ENCODE data around the gene LGALS9. TPM values are rescaled to one million over a fixed set of nuclear protein-coding genes. Genes with fewer than 3 reads are reported as not detected.

LGALS9 gene
- total RNA-seq, 1 donor from 2014 or later, result 35.1 TPM

- Mint-ChIP-seq H3K36me3 (ENCODE audit: low read depth) (peaks cover 58% of the 10 kb centered on the region), H3K4me3 (ENCODE audit: low read depth) (no peak overlapping the region), H3K27ac (peak overlapping the region; percentile 76), H3K27me3 (ENCODE audit: low read depth) (no peaks in the 10 kb centered on the region), H3K9me3 (no peaks in the 10 kb centered on the region), H3K4me1 (ENCODE audit: low read depth) (peaks cover 23% of the 10 kb centered on the region)
- no peak for DNase-seq (ENCODE audit: low spot score)
- intact Hi-C loops (cut with micrococcal nuclease), result loop anchor here (2.0 kb wide), 1 partner anchor 45 kb away; no protein-coding TSS in a partner anchor
Observed at GRCh38 chr17:27607521-27608091, 23.4 kb upstream of the LGALS9 start.

GRCh38 chr17:27608328-27609230 lies 22.4 kb upstream of the LGALS9 start:
- H3K9me3 Mint-ChIP-seq, result no peaks in the 10 kb centered on the region
- DNase-seq (ENCODE audit: low spot score), result no peak
- intact Hi-C loops (cut with micrococcal nuclease), result loop anchor here (2.0 kb wide), 1 partner anchor 44 kb away; no protein-coding TSS in a partner anchor
- peaks cover 63% of the 10 kb centered on the region for H3K36me3 Mint-ChIP-seq (ENCODE audit: low read depth)
- peaks cover 24% of the 10 kb centered on the region for H3K4me1 Mint-ChIP-seq (ENCODE audit: low read depth)
- H3K27me3 Mint-ChIP-seq (ENCODE audit: low read depth), result no peaks in the 10 kb centered on the region
- no peak overlapping the region for H3K4me3 Mint-ChIP-seq (ENCODE audit: low read depth)
- peak overlapping the region; percentile 76 for H3K27ac Mint-ChIP-seq

GRCh38 chr17:27609611-27610303 lies 21.2 kb upstream of the LGALS9 start:
- Mint-ChIP-seq H3K27ac (no peak overlapping the region), H3K4me3 (ENCODE audit: low read depth) (no peak overlapping the region), H3K9me3 (no peaks in the 10 kb centered on the region), H3K36me3 (ENCODE audit: low read depth) (peaks cover 73% of the 10 kb centered on the region), H3K4me1 (ENCODE audit: low read depth) (peaks cover 24% of the 10 kb centered on the region), H3K27me3 (ENCODE audit: low read depth) (no peaks in the 10 kb centered on the region)
- intact Hi-C loops (cut with micrococcal nuclease), result loop anchor here (2.0 kb wide), 1 partner anchor 43 kb away; no protein-coding TSS in a partner anchor
- no peak for DNase-seq (ENCODE audit: low spot score)

GRCh38 chr17:27610304-27610677 lies 20.7 kb upstream of the LGALS9 start:
- H3K4me3 Mint-ChIP-seq (ENCODE audit: low read depth), result no peak overlapping the region
- DNase-seq (ENCODE audit: low spot score), result no peak
- peaks cover 79% of the 10 kb centered on the region for H3K36me3 Mint-ChIP-seq (ENCODE audit: low read depth)
- no peak overlapping the region for H3K27ac Mint-ChIP-seq
- no peaks in the 10 kb centered on the region for H3K27me3 Mint-ChIP-seq (ENCODE audit: low read depth)
- intact Hi-C loops (cut with micrococcal nuclease), result no loop called here
- H3K9me3 Mint-ChIP-seq, result no peaks in the 10 kb centered on the region
- peaks cover 27% of the 10 kb centered on the region for H3K4me1 Mint-ChIP-seq (ENCODE audit: low read depth)

GRCh38 chr17:27612160-27612770 lies 18.7 kb upstream of the LGALS9 start:
- no peak for DNase-seq (ENCODE audit: low spot score)
- Mint-ChIP-seq H3K27me3 (ENCODE audit: low read depth) (no peaks in the 10 kb centered on the region), H3K36me3 (ENCODE audit: low read depth) (peaks cover 87% of the 10 kb centered on the region), H3K4me1 (ENCODE audit: low read depth) (peaks cover 45% of the 10 kb centered on the region), H3K4me3 (ENCODE audit: low read depth) (no peak overlapping the region), H3K9me3 (no peaks in the 10 kb centered on the region), H3K27ac (peak overlapping the region; percentile 75)
- intact Hi-C loops (cut with micrococcal nuclease), result no loop called here

GRCh38 chr17:27613433-27613832 lies 17.6 kb upstream of the LGALS9 start:
- Mint-ChIP-seq H3K36me3 (ENCODE audit: low read depth) (peaks cover 89% of the 10 kb centered on the region), H3K27ac (no peak overlapping the region)

GRCh38 chr17:27615121-27615520 lies 15.9 kb upstream of the LGALS9 start:
- Mint-ChIP-seq H3K36me3 (ENCODE audit: low read depth) (peaks cover 84% of the 10 kb centered on the region), H3K9me3 (no peaks in the 10 kb centered on the region), H3K4me1 (ENCODE audit: low read depth) (peaks cover 39% of the 10 kb centered on the region), H3K27ac (peak overlapping the region; percentile 66), H3K27me3 (ENCODE audit: low read depth) (no peaks in the 10 kb centered on the region), H3K4me3 (ENCODE audit: low read depth) (no peak overlapping the region)
- DNase-seq (ENCODE audit: low spot score), result no peak
- intact Hi-C loops (cut with micrococcal nuclease), result no loop called here

More at GRCh38 chr17:27613433-27613832, 17.6 kb upstream of the LGALS9 start:
- no peaks in the 10 kb centered on the region for H3K9me3 Mint-ChIP-seq
- intact Hi-C loops (cut with micrococcal nuclease), result no loop called here
- no peak for DNase-seq (ENCODE audit: low spot score)
- H3K27me3 Mint-ChIP-seq (ENCODE audit: low read depth), result no peaks in the 10 kb centered on the region
- H3K4me3 Mint-ChIP-seq (ENCODE audit: low read depth), result no peak overlapping the region
- H3K4me1 Mint-ChIP-seq (ENCODE audit: low read depth), result peaks cover 42% of the 10 kb centered on the region

GRCh38 chr17:27616414-27616813 lies 14.6 kb upstream of the LGALS9 start:
- Mint-ChIP-seq H3K36me3 (ENCODE audit: low read depth) (peaks cover 83% of the 10 kb centered on the region), H3K4me3 (ENCODE audit: low read depth) (peak overlapping the region; percentile 30)
- intact Hi-C loops (cut with micrococcal nuclease), result no loop called here

GRCh38 chr17:27618417-27618816 lies 12.6 kb upstream of the LGALS9 start:
- Mint-ChIP-seq H3K27ac (no peak overlapping the region), H3K4me3 (ENCODE audit: low read depth) (no peak overlapping the region), H3K36me3 (ENCODE audit: low read depth) (peaks cover 78% of the 10 kb centered on the region), H3K4me1 (ENCODE audit: low read depth) (peaks cover 34% of the 10 kb centered on the region), H3K9me3 (no peaks in the 10 kb centered on the region), H3K27me3 (ENCODE audit: low read depth) (no peaks in the 10 kb centered on the region)
- DNase-seq (ENCODE audit: low spot score), result no peak
- intact Hi-C loops (cut with micrococcal nuclease), result no loop called here

More at GRCh38 chr17:27616414-27616813, 14.6 kb upstream of the LGALS9 start:
- Mint-ChIP-seq H3K9me3 (no peaks in the 10 kb centered on the region), H3K4me1 (ENCODE audit: low read depth) (peaks cover 47% of the 10 kb centered on the region), H3K27ac (peak overlapping the region; percentile 66), H3K27me3 (ENCODE audit: low read depth) (no peaks in the 10 kb centered on the region)
- DNase-seq (ENCODE audit: low spot score), result no peak

- Mint-ChIP-seq H3K36me3 (ENCODE audit: low read depth) (peaks cover 70% of the 10 kb centered on the region), H3K9me3 (no peaks in the 10 kb centered on the region), H3K4me1 (ENCODE audit: low read depth) (peaks cover 27% of the 10 kb centered on the region), H3K4me3 (ENCODE audit: low read depth) (no peak overlapping the region), H3K27ac (peak overlapping the region; percentile 67), H3K27me3 (ENCODE audit: low read depth) (no peaks in the 10 kb centered on the region)
- intact Hi-C loops (cut with micrococcal nuclease), result loop anchor here (10.0 kb wide), 1 partner anchor 64 kb away; no protein-coding TSS in a partner anchor
- DNase-seq (ENCODE audit: low spot score), result no peak
Observed at GRCh38 chr17:27620721-27621120, 10.3 kb upstream of the LGALS9 start.

GRCh38 chr17:27621536-27621935 lies 9.5 kb upstream of the LGALS9 start:
- intact Hi-C loops (cut with micrococcal nuclease), result loop anchor here (10.0 kb wide), 1 partner anchor 63 kb away; no protein-coding TSS in a partner anchor
- no peak for DNase-seq (ENCODE audit: low spot score)
- Mint-ChIP-seq H3K9me3 (no peaks in the 10 kb centered on the region), H3K27ac (peak overlapping the region; percentile 38), H3K4me3 (ENCODE audit: low read depth) (no peak overlapping the region), H3K36me3 (ENCODE audit: low read depth) (peaks cover 68% of the 10 kb centered on the region), H3K4me1 (ENCODE audit: low read depth) (peaks cover 19% of the 10 kb centered on the region), H3K27me3 (ENCODE audit: low read depth) (no peaks in the 10 kb centered on the region)

- no peaks in the 10 kb centered on the region for H3K9me3 Mint-ChIP-seq
- intact Hi-C loops (cut with micrococcal nuclease), result loop anchor here (10.0 kb wide), 1 partner anchor 63 kb away; no protein-coding TSS in a partner anchor
- DNase-seq (ENCODE audit: low spot score), result no peak
- H3K27me3 Mint-ChIP-seq (ENCODE audit: low read depth), result no peaks in the 10 kb centered on the region
- peaks cover 68% of the 10 kb centered on the region for H3K36me3 Mint-ChIP-seq (ENCODE audit: low read depth)
- peaks cover 14% of the 10 kb centered on the region for H3K4me1 Mint-ChIP-seq (ENCODE audit: low read depth)
- no peak overlapping the region for H3K4me3 Mint-ChIP-seq (ENCODE audit: low read depth)
- peak overlapping the region; percentile 38 for H3K27ac Mint-ChIP-seq
Observed at GRCh38 chr17:27621942-27622559, 8.9 kb upstream of the LGALS9 start.

Measured in activated T-helper 2 cell treated with anti-CD3 and anti-CD28 coated beads, Interferon-gamma antibody, Interleukin-2, Interleukin-4, amounts not matched to agents 10 μg/mL and 5 μg/mL and 100 μg/mL, durations not matched to agents 14 hours and 24 hours and 36 hours (primary cell).